Muscle layer of duodenum (tissue), 2 donors: ENCODE results near the gene GSTT4.
"Not testable (repeated sequence)": the region's sequence is repeated elsewhere in the genome, so short reads cannot be mapped to it uniquely, and the experiment has no call there.

Source experiments
- H3K27ac ChIP-seq: one replicate; pipeline ENCODE4 v1.7.0; 2013; ENCODE audit warnings: mild to moderate bottlenecking, low read length
- H3K27me3 ChIP-seq: one replicate; pipeline ENCODE4 v1.7.0; 2013; ENCODE audit warnings: low read depth, mild to moderate bottlenecking, control low read depth, low read length
- H3K36me3 ChIP-seq, 2 donors: one replicate each; pipeline ENCODE4 v1.7.0; 2013; ENCODE audit warnings: low read length in 2 of 2, control low read depth in 1 of 2, mild to moderate bottlenecking in 1 of 2; ENCODE audit not compliant: insufficient read depth in 2 of 2, control insufficient read depth in 1 of 2
- H3K4me1 ChIP-seq, 2 donors: one replicate each; pipeline ENCODE4 v1.7.0; 2013; ENCODE audit warnings: low read length in 2 of 2, mild to moderate bottlenecking in 2 of 2, control low read depth in 1 of 2, moderate library complexity in 1 of 2; ENCODE audit not compliant: insufficient read depth in 2 of 2, control insufficient read depth in 1 of 2
- H3K4me3 ChIP-seq, 2 donors: one replicate each; pipeline ENCODE4 v1.7.0; 2013; ENCODE audit warnings: low read length in 2 of 2, low read depth in 1 of 2, mild to moderate bottlenecking in 1 of 2
- H3K9me3 ChIP-seq, 2 donors: one replicate each; pipeline ENCODE4 v1.7.0; 2013; ENCODE audit warnings: low read length in 2 of 2, control low read depth in 1 of 2, mild to moderate bottlenecking in 1 of 2; ENCODE audit not compliant: control insufficient read depth in 1 of 2
- donor health status: healthy.

Gene GSTT4

GRCh38 chr22:24006207-24006913 is 1.1 kb upstream of the GSTT4 start:
- no peaks in the 10 kb centered on the region for H3K36me3 ChIP-seq
- no peaks in the 10 kb centered on the region for H3K4me1 ChIP-seq
- no peaks in the 10 kb centered on the region for H3K27me3 ChIP-seq
- H3K27ac ChIP-seq, result no peak overlapping the region
- no peaks in the 10 kb centered on the region for H3K9me3 ChIP-seq
- no peak overlapping the region for H3K4me3 ChIP-seq

GRCh38 chr22:24003887-24004286 is 1.4 kb downstream of the GSTT4 start:
- Histone ChIP-seq H3K9me3 (no peaks in the 10 kb centered on the region), H3K27me3 (no peaks in the 10 kb centered on the region), H3K4me1 (no peaks in the 10 kb centered on the region), H3K4me3 (no peak overlapping the region), H3K36me3 (no peaks in the 10 kb centered on the region), H3K27ac (no peak overlapping the region)

GRCh38 chr22:24002851-24003250 is 2.4 kb downstream of the GSTT4 start:
- Histone ChIP-seq H3K27ac (no peak overlapping the region), H3K4me1 (no peaks in the 10 kb centered on the region), H3K9me3 (no peaks in the 10 kb centered on the region), H3K4me3 (no peak overlapping the region), H3K27me3 (no peaks in the 10 kb centered on the region), H3K36me3 (no peaks in the 10 kb centered on the region)

DNA sequence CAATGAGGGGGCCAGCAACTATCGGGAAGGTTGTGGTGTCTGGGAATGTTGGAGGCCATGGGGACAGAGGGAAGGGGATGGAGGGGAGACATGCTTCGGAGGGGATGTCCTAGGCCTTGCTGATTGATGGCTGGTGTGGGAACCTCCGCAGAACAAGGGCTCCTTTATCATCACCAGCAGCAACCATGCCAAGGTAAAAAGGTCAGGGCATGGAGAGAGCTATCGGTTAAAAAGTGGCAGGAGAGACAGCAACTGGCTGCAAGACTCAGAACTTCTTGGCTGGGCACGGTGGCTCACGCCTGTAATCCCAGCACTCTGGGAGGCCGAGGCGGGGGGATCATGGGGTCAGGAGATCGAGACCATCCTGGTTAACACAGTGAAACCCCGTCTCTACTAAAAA is 3.0 kb downstream of the GSTT4 start:
- no peak overlapping the region for H3K4me3 ChIP-seq
- H3K9me3 ChIP-seq, result no peaks in the 10 kb centered on the region
- H3K36me3 ChIP-seq, result no peaks in the 10 kb centered on the region
- no peaks in the 10 kb centered on the region for H3K27me3 ChIP-seq
- H3K27ac ChIP-seq, result no peak overlapping the region
- H3K4me1 ChIP-seq, result no peaks in the 10 kb centered on the region

- Histone ChIP-seq H3K4me1 (no peaks in the 10 kb centered on the region), H3K27ac (no peak overlapping the region)
Observed at GRCh38 chr22:24001314-24001713, 3.9 kb downstream of the GSTT4 start.

DNA sequence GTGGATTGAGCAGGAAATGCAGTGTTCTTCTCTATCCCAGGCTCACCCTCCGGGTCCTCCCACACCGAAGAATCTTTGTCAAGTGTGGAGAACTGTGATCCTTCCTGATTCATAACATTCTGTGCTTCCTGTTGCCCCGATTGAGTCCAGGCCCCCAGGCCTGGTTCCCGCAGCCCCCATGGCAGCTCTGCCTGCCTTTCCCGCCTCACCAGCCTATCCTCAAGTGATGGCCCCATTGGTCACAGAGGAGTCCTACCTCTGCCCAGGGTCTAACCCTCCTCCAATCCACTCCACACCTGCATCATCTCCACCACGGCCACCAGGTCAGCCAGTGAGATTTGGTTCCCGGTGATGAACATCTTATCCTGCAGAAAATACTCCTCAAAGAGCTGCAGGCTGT is 5.5 kb downstream of the GSTT4 start:
- H3K9me3 ChIP-seq, H3K27ac ChIP-seq, H3K27me3 ChIP-seq, H3K4me1 ChIP-seq, H3K4me3 ChIP-seq, H3K36me3 ChIP-seq: not testable (repeated sequence)

More at GRCh38 chr22:24001314-24001713, 3.9 kb downstream of the GSTT4 start:
- Histone ChIP-seq H3K4me3 (no peak overlapping the region), H3K36me3 (no peaks in the 10 kb centered on the region), H3K9me3 (no peaks in the 10 kb centered on the region), H3K27me3 (no peaks in the 10 kb centered on the region)

GRCh38 chr22:23997092-23997491 is 8.2 kb downstream of the GSTT4 start:
- Histone ChIP-seq H3K27ac (no peak overlapping the region), H3K9me3 (no peaks in the 10 kb centered on the region), H3K36me3 (no peaks in the 10 kb centered on the region), H3K27me3 (no peaks in the 10 kb centered on the region), H3K4me3 (no peak overlapping the region), H3K4me1 (no peaks in the 10 kb centered on the region)

DNA sequence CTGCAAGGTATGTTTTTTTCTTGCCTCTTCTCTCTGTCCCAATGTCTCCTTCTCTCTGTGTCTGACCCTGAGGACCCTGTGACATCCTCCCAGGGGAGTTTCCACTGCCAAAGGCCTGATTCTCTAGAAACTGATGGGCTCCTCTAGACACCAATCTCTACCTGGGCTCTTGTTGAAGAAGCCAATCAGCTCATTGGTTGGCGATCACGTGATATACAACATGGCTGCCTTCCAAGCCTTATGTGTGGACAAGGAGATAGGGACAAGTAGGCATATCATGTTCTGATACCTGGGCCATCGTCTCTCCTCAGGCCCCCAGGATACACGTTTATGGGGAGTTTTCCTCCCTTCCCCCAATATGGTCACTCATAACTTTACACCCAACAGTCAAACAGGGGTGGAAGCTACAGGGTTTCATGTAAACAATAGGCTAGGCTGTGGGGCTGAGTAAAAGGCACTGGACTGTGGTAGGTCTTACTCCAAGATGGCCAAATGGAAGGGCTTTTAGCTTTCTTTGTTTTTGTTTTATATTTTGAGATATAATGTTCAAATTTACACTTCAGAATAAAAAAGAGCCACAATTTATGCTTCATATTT is 11.6 kb downstream of the GSTT4 start:
- not testable (repeated sequence) for H3K4me1 ChIP-seq, H3K27me3 ChIP-seq, H3K36me3 ChIP-seq, H3K9me3 ChIP-seq, H3K4me3 ChIP-seq, H3K27ac ChIP-seq

- not testable (repeated sequence) for H3K4me3 ChIP-seq, H3K9me3 ChIP-seq, H3K36me3 ChIP-seq, H3K27ac ChIP-seq, H3K27me3 ChIP-seq, H3K4me1 ChIP-seq
Observed at GRCh38 chr22:23993080-23993479, 12.2 kb downstream of the GSTT4 start.

DNA sequence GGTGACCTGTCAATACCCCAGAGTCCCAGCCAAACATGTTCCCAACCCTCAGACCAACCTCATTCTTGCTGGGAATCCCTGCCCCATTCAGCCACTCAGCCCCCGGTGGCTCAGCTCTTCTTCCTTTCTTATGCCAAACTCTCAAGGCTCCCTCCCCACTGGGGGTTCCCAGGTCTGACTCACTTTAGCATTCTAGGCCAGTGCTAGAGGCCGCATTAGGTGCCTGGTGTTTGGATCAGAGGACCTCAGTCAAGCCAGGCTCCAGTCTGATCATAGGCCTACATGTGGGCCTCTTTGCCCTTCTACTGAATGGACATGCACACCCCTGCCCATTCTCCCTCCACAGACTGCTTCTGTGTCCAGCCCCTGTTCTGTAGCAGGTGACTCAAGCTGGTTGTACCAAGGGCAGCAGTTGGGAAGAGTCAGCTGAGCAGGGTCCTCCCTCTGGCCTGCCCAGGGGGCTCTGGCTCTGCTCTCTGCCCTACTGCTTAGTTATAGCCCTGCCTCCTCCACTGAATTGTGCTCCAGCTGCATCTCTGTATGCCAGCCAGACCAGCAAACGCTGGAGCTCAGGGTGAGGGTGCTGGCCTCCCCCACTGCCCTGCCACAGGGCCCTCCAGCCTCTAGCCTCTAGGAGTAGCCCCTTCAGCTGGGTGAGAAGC is 15.5 kb downstream of the GSTT4 start:
- H3K27ac ChIP-seq, H3K9me3 ChIP-seq, H3K4me3 ChIP-seq, H3K36me3 ChIP-seq, H3K27me3 ChIP-seq, H3K4me1 ChIP-seq: not testable (repeated sequence)

DNA sequence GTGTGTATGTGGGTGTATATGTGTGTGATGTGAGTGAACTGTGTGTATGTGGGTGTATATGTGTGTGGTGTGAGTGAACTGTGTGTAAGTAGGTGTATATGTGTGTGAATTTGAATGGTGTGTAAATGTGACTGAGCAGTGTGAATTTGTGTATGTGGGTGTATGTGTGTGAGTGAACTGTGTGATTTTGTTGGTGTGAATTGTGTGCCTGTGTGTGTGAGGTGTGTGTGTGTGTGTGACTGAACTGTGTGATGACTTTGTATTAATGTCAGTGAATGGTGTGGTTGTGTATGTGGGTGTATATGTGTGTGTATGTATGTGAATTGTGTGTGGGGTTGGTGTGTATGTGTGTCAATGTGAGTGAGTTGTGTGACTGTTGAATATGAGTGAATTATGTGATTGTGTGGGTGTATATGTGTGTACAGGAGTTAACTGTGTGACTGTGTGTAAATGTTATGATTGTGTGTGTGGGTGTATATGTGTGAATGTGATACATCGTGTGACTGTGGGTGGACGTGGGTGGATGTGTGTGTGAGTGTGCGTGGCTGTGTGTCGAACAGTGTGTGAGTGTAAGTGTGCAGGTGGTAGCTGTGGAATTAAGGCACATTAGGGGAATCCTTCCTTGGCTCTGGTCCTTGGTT is 18.6 kb downstream of the GSTT4 start:
- not testable (repeated sequence) for H3K27ac ChIP-seq, H3K27me3 ChIP-seq, H3K4me1 ChIP-seq, H3K9me3 ChIP-seq, H3K4me3 ChIP-seq, H3K36me3 ChIP-seq
